GM18526 (cell line): ENCODE results near the gene MEDAG.

Source experiments
- POLR2A ChIP-seq: IDR thresholded peaks from 3 replicates; pipeline ENCODE4 v1.6.1; 2011; ENCODE audit not compliant: insufficient read length; ENCODE audit errors: extremely low read depth

The MEDAG gene

DNA sequence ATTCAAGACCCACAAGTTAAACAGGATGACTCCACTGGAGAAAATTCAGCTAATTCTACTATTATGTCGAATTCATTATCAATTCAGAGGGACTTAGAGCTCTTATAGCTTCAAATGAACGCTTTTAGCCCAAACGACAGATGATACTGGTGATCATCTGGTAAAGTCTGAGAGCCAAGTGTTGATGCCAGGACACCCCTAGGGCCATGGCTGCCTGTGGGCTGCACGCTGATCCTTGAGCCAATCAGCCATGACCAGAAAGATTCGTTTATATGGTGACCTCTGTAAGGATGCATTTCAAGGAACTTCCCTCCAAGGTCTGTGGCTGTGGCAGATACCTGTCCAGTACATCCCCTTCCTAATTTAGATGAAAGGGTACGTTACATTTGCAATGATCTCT, 10.9 kb downstream of the MEDAG start:
- no peak for TF ChIP-seq POLR2A

- TF ChIP-seq POLR2A, result no peak
Observed at GRCh38 chr13:30918662-30919405, 12.8 kb downstream of the MEDAG start.

DNA sequence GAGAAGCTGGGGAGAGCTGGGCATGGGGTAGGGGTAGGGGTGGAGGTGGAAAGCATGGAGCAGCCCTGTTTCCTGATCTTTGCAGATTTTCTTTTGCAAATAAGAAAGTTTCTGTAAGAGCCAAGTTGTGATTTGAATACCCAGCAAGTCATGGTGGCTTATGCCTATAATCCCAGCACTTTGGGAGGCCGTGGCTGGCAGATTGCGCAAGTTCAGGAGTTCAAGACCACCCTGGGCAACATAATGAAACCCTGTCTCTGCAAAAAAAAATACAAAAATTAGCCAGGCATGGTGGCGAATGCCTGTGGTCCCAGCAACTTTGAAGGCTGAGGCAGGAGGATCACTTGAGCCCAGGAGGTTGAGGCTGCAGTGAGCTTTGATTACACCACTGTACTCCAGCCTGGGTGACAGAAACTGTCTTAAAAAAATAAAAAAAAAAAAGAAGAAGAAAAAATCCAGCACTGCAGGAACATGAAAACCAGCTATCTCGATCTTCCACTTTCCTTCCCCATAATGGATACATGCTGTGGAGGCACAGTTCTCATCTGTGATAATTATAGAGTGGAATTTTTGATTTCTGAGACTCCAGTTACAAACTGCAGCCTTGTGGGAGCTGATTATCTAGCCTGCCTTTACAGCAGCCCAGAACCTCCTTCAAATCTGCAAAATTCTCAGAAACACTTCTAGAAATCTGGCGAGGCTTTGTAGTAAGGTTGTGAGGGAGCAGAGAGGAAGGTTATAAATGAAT, 14.3 kb downstream of the MEDAG start:
- TF ChIP-seq POLR2A, result no peak

DNA sequence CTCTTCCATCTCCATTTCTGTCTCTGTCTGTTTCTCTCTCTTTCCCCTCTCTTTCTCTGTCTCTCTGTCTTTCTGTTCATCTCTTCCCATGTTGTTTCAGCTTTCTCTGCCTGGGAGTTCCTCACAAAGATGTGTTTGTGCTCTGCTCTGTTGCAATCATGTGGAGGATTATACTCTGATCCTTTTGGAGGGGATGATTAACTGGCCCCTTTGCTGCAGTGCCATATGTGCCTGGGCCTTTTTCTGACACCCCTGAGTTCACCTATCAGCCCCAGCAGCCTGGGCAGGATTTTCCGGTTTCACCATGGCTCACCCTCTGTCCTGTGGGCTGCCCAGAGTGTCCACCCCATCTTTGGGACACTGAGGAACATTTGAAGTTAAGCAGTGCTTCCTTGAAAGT, 17.3 kb downstream of the MEDAG start:
- no peak for TF ChIP-seq POLR2A

DNA sequence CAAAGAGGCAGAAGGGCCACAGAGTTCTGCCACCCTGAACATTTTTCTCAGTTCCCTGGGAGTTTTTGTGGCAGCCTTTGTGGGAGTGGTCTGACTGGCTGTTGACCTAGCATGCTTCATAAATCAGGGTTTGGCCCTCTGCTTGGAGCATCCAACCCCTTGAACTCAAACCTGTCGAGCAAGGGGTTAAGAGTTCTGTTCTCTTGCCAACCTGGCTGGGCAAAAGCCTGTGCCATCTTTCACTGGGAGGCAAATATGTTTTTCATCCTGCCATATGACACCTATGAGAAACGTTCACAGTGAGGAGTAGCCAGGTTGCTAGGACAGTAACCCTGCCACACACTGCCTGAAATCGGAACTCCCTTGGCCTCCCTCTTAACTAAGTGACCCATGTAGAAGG, 18.6 kb downstream of the MEDAG start:
- no peak for TF ChIP-seq POLR2A

DNA sequence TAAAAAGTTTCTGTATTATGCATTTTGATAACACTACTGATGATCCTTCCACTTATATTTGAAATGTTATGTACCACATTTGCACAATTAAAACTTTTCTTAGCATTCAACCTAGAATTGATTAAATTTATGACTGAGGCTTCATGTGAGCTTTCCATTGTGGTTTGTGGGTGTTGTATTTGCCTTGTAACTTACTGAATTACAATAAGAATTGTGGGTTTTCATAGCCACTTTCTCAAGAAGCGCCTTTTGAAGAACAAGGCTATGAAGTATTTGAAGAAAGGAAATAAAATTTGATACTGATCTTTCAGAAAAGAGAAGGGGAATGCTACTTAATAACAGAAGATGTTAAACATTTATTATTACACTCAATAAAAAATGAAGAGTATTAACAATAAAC, 19.4 kb downstream of the MEDAG start:
- TF ChIP-seq POLR2A, result no peak

- no peak for TF ChIP-seq POLR2A
Observed at GRCh38 chr13:30926781-30927180, 20.7 kb downstream of the MEDAG start.

DNA sequence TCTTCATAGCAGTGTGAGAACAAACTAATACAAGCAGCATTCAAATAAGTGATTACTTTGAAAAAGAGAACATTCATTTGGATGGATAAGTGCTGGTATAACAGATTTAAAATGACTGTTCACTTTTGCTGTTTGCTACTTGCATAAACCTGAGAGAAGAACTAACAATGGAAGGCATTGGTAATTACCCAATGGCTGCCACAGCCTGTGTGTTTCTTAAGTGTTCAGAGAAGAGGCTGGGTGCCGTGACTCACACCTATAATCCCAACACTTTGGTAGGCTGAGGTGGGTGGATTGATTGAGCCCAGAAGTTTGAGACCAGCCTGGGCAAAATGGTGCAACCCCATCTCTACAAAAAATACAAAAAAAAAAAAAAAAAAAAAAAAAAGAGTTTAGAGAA, 21.5 kb downstream of the MEDAG start:
- no peak for TF ChIP-seq POLR2A

GRCh38 chr13:30928978-30929377, 22.9 kb downstream of the MEDAG start:
- no peak for TF ChIP-seq POLR2A

DNA sequence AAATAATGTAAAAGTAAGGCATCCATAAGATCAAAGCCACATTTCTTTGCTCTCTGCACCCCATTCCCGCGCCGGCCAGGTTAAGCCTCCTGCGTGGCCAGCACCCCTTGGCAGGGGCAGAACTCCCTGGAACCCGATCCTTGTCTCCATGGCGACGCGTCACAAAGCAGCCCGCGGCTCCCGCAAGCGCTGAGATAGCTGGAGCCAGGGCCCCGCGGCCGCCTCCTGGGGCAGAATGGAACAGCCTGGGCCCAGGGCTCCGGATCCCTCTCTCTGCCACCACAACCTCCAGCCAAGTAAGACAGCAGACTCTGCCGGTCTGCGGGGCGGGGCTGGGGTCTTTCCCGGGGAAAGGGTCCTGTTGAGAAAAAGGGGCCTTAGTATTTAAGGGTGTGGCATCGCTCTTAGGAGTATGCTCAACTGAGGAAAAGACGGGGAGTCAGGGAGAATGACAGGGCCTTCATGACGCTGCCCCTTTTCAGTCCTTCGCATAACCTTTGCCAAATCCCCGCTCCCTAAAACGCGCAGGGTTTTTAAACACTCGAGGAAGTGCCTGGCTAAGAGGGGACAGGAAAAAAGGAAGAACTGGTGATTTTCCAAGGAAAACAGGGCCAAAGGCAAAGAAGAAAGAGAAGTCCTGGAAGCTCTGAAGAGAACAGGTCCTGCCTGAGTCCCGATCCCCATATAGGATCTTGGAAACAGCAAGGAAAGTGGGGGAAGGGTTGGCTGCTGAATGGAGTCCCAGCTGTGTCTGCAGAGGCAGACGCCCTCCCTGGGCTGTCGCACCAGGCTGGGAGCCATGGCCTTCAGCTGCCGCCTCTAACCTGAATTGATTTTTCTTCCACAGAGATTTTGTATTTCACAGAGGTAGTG, 26.6 kb downstream of the MEDAG start, which contains the start of gene TEX26:
Gene TEX26 (plus strand): TSS at position 176 of the 873 bp plus-strand sequence. CDS start 60 bp downstream, at position 236.
- TF ChIP-seq POLR2A, result no peak

DNA sequence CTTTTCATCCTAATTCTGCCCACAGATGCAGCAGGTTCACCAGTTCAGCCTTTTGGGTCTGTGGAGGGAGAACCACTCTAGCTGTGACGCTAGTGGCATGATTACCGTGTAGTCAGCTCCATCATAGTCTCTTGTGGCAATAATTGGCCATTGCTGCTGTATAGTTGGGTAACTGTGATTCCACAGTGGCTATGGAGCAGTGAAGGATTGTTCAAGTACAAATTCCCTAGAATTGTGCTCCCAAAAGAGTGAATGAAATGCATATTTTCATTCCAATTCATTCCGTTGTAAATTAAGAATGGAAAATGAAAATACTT, 27.2 kb downstream of the MEDAG start:
- TF ChIP-seq POLR2A, result no peak

- no peak for TF ChIP-seq POLR2A
Observed at GRCh38 chr13:30934381-30934780, 28.3 kb downstream of the MEDAG start.

- no peak for TF ChIP-seq POLR2A
Observed at GRCh38 chr13:30934803-30935202, 28.7 kb downstream of the MEDAG start.

DNA sequence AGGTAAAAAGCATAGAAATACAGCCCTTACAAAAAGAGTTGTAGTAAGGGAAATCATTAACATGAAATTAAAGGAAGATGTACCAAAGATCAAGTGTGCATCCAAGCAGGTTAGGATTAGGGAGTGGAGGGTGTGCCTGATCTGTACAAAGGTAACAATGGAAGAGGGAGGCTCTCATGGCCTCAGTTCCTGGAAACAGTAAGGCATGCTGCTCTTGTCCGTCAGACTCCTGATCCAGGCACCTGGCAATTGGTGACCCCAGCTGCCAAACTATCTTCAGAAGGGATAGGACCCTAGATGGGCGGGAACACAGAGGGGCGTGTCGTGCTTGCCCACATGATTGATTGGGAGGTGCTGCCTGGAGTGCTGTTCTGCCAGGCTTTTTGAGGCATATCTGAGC, 30.9 kb downstream of the MEDAG start:
- TF ChIP-seq POLR2A, result no peak

DNA sequence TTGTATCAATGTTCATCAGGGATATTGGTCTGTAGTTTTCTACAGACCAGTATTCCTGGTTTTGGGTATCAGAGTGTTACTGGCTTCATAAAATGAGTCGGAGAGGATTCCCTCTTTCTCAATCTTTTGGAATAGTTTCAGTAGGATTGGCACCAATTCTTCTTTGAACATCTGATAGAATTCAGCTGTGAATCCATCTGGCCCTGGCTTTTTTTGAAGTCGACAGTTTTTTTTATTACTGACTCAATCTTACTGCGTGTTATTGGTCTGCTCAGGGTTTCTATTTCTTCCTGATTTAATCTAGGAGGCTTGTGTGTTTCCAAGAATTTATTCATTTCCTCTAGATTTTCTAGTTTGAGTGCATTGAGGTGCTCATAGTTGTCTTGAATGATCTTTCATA, 37.8 kb downstream of the MEDAG start:
- no peak for TF ChIP-seq POLR2A

DNA sequence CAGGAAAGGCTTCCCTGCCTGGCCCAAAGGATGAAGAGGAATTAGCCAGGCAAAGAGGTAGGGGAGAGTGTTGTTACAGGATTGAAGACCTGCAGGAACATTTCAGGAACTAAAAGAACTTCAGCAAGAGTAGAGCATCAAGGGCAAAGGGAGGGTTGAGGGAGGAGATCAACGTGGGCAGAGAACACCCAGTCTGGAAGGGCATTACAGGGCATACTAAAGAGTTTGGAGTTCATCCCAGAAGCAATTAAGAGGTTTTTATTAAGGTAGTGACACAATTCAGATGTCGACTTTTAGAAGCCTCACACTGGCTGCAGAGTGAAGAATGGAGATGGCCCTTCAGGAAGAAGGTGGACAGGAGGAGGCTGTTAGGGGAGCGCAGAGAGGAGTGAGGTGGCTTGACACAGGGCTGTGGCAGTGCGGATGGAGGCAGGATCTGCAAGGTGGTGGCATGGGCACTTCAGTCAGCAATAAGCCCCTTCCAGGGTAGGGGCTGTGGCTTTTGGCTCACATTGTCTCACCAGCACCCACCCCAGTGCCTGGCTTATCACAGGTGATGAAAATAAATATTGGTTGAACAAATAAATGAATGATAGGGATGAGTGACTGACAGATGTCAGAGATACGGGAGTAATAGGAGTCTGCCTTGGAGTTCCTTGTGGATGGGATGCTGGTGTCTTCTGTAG, 51.3 kb downstream of the MEDAG start:
- TF ChIP-seq POLR2A, result no peak

- TF ChIP-seq POLR2A, result no peak
Observed at GRCh38 chr13:30959678-30960077, 53.6 kb downstream of the MEDAG start.
